NOMO-1 treated with DMSO at 0.1 percent for 48 hours (cell line): Measurements from ENCODE around the gene ZRANB1.

ENCODE experiments used
- DNase-seq: peaks from one replicate; lab custom pipeline; 2025; ENCODE audit not compliant: unreplicated experiment; lab: John Stamatoyannopoulos, UW

Gene ZRANB1

DNA sequence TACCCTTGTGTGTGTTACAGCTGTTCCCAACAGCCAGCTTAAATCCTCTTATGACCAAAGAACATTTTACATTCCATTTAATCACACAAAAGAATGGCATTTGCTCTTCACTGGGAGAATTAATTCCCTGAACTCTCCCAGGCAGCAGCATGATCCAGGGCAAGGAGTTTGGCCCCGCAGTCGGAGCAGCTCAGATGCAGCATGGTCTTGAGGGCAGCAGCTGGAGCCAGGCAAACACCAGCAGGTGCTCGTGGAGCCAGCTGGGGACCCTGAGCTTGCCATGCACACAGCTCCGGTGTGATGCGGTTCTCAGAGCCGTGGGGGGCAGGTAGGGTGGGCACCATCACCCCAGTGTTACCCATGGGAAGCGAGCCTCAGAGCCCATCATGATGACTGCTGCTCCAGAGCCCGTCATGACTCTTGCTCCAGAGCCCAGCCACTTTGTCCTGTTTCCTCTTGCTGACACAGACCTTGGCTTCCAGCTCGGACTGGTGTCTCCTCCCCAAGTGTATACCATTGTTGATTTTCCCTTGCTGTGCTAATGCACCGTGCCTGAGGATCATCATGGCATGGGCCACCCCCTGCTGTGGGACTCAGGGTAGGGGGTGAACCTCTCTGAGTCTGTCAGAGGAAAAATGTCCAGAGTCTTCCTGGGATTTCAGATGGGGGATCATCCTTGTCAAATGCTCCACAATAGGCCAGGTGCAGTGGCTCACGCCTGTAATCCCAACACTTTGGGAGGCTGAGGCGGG is 75.8 kb downstream of the ZRANB1 start:
- no peak for DNase-seq

DNA sequence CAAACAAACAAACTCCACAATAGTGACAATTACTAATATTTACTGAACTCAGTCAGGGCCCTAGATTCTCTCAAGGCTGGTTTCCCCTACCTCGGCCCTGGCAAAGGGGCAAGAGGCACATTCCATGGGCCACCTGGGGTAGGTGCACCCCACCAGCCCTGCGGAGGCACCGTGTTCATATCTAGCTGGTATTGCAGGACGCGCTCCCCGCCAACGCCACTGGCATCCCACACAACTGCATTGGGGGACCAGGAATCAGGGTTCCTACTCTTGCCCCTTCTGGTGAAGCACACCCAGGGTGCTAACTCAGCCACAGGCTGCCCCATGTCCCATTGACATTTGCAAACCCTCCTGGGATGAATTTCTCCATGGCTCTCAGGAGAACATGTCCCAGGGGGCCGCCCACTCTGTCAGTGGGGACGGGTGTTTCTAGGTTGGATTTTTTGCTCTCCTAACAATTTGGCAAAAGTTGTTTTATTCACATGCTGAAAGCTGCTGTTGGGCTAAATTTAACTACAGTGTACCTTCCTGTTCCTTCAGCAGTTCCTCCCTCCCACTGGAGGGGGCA is 76.7 kb downstream of the ZRANB1 start:
- peak; percentile 3 for DNase-seq

DNA sequence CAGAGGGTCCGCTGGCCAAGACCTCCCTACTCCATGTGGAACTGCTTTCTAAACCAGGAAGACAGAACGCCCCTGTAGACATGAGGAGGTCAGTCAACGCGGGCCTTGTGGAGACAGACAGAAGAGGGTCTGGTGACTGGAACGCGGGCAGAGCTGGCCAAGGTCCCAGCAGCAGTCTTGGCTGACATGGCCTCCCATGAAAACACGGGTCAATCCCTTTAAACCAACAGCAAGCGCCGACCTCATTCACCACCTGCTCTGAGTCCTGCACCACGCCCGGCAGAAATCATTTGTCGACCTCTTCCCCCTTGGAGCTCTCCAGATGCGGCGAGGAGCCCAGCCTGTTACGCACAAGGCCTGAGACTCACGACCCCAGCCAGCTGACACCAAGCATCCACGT is 78.5 kb downstream of the ZRANB1 start:
- no peak for DNase-seq

DNA sequence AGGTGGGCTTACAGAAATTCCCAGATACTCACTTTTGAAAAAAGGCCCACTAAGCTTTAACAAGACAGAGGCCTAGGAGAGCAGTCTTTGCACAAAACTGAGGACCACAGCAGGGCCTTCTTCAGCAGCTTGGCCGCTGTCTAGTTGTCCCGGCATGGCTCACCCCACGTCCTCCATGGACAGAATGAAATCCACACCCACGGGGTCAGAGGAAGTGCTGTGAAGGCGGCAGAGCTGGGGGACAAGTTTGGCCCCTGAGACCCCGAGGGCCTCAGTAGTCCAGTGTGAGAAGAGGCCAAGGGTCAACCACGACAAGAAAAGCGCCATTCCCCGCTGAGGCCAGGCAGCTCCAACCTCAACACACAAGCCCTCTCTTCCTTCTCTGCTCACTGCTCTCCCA is 78.9 kb downstream of the ZRANB1 start:
- DNase-seq = no peak

DNA sequence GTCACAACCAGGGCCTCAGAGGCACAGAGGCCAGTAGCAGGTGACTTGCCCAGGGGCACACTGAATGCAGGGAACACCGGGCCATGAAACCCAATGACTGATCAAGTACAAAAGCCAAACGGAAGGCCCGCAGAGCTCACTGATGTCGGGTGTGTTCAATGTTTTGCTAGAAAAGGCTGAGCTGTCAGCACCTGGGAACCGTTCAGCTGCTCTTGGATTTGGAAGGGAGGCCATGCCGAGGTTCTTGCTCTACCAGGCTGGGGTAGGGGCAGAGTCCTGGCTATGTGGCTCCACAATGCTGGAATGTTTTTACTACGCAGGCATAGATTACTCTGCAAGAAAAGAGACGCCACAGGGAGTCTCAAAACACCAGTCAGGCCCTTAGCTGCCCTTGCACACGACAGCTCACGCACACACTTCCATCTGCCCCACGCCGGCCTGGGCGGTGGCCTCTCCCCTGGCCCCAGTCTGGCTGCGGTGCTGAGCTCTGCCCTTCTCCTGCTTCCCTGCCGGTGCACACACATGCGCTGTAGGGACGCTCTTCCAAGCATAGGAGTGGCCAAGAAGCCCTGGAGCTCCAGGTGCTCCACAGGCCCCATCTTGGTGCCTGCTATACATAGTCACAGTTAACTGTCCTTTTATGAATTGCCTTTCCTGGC is 79.9 kb downstream of the ZRANB1 start:
- no peak for DNase-seq

DNA sequence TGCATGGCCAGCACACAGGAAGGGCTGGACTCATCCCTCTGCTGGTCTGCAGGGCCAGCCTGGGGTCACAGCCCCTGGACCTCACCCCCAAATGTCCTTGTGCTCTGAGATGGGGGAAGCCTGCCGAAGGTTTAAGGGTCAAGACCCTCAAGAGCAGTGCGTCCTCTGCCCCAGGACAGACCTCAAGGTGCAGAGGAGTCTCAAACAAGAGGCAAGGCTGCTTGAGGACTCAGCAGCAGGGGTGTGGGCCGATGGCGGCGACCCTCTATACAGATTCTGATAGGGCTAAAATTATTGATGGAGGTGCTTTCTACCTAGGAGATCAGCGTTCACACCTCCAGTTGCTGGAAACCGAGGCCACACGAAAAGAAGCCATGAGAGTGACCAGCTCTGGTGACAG is 80.7 kb downstream of the ZRANB1 start:
- no peak for DNase-seq

DNA sequence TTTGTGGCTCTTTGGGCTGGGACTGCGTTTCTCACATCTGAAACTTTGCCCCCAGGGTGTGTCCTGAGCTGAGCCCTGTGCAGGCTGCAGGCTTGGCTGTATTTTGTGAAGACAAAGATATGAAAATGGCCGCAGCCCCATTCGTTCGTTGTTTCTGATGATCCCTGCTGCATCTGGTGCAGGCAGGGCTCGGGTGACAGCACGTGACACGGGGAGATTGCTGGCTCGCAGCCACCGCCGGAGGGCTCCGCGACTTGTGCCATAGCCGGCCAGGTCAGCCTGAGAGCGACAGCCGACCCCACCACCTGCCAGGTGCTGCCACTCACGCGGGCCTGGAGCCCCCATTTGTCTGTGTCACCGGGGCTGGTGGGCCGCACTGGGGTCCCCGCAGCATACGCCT is 81.3 kb downstream of the ZRANB1 start:
- no peak for DNase-seq

DNA sequence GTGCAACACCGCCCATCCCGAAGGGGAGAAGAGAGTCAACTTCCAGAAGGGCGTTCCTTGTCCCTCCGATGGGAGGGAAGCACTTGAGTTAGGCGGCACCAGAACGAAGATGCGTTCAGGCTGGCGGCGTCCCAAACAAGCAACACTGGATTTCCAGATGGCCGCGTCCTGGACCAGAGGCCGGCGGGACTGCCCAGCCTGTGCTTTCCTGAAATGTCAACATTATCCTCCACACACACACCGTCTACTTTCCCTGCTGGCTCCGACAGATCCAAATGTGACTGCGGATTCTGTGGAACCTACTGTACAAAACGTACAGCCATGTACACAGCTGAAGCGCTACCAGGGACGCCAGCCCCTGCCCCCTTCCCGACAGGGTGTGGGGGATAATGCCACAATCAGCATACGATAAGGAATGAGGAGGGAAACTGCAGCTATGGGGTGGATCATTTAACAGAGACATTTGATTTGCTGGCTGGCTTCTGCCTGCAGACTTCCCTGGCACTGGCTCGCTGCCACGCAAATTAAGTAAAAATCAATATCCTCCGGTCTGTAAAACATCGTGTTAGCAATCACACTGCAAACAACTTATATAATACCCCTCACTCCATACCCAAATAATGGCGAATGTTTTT is 82.1 kb downstream of the ZRANB1 start:
- no peak for DNase-seq

DNA sequence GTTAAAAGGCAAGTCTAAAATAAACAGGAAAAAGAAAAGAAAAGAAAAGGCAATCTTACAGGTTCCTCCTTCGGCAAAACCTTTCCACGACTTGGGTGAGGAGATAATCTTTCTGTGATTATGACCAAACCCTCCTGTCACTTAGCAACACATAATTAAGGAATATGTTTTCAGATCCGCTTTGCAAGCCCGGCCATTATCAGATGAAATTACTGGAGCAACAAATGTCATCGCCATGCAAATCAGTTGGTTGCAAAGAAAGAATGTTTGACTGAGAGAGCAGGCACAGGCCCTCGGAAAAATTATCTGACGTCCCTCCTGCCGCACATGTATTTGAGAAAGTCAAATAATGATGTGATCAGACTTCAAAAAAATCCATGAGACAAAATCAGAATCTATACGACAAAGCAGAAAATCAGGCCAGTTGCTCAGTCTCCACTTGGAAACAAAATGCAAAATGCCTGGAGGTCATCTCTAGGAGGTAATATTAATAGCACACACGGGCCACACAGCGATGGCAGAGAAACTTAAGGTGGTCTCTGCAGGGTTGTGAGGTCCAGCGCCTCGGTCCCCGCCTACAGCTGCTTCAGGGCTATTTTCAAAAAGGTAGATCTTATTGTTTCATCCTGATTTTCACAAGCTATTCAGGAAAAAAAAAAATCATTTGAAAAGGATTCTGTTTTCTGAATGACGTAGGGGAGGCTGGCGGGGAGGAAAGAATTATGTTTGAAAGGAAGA is 82.7 kb downstream of the ZRANB1 start:
- no peak for DNase-seq

DNA sequence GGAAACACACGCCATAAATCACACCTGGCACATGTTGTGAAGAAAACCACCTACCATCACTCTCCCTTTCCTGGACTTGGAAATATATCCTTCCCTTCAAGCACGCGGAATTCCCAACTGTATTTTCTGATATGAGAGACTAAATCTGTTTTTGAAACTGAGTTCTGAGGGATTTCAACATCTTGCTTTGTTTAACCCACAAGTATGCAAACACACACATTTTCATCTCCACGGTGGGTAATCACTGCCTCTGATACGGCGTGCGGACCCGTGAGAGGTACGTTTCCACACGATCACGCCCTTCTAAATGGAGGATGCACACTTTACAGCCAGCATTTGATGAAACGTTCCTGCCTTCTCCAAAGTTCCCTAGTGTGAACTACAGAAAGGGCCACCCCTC is 83.4 kb downstream of the ZRANB1 start:
- DNase-seq = no peak

DNA sequence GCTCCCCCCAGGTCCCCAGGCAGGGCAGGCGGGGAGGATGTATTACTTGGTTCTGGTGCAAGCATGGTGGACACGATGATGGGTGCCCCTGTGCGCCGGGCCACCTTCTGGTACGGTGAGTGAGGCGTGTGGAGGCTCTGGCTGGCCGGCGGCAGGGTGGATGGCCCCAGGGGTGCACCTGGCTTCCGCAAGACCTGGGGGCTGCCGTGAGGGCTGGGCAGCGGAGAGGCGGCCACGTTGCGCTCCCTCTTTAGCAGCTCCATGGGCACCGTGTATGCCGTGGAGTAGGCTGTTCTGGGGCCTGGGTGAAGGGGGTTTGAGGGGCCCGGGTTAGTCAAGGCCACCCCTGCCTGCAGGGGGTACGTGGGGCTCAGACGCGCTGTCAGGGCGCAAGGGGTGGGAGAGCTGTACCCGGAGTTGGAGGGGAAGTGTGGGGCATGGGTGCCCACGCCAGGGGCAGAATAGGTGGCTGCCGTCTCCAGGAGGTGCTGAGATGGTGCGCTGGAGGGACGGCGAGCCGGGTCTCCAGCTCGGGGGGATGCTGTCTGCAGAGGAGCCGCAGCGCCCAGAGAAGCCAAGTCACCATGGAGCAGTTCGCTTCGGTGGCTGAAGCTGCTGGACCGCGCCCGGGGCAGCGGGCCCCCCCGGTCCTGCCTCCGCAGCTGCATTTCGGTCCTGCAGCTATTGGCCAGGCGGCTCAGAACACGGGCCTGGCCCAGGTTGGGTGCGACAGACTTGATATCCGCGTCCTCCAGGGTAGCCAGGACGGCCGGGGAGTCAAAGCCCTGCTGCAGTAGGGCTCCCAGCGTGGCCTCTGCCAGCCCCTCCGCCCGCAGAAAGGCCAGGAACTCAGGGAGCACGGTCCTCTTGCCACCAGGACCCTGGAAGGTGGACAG is 84.4 kb downstream of the ZRANB1 start:
- DNase-seq = no peak

DNA sequence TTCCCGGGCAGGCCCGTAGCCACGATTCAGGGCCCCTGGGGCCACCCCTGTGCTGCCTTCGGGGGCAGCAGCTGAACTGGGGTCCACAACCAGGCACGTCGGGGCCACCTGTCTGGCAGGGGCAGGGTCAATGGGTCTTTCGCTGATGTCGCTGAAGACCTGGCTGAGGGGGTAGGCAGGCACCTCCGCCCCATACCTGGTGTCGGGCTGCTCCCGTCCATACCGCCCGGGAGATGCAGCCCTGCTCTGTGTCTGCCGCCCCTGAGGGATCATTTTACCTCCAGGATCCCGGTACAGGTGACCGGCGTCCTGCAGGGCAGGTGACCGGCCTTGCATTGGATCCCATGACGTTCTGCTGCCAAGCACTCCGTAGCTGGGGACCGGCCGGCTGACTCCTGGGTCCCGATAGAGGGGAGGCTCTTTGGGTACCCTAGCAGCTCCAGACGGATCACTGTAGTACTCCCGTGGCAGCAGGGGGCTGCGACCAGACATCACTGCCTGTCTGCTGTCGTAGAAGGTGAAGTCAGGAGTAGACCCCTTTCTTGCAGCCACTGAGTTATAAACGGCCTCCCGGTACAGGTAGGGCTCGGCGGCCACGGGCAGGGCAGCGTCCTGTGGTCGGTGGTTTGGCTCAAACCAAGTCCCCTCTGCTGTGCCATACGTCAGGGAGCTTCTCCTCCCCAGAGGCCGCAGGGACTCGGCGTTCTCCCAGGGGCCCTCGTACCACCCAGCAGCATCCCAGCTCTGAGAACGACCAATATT is 85.2 kb downstream of the ZRANB1 start:
- DNase-seq = no peak

DNA sequence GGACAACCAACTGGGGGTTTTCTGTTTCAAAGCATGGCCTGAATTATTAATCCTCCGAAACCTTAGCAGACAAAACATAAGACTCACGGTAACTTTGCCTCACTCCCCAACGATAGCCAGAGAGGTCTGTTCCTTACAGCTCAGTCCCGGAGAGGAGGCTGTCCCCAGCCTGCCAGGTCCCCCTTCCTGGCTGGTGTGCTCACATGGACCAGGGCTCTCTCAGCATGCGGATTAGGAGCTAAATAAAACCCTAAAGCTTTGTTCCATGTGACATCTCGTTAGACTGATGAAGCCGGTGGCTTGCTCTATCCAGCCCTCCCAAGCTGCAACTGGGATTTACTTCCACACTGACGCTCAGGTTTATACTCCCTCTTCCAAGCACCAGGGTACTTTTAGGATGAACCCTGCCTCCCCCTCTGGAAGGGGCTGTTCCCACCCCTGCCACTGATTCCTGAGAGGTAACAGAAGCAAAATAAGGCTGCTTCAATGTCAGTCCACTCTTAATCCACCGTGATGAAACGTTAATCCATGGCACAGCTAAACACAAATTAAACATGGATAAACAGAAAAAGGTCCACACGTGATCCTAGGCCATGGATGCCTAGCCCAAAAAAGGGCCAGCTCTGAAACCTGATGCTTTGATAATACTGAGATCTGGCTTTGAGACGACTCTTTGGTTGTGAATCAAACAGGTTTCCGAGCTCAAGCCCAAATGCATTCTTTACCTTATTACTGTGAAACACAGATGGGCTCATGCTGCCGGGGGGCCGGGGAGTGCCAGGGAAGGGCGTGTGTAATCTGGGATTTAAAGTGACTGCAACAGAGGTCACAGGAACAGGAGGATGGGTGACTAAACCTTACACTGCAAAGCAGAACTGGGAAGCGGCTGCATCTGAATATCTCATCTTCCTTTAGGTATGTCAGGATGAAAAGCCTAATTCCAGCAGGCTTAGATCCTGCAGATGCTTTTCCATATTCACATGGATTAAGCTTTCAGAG is 86.2 kb downstream of the ZRANB1 start:
- DNase-seq = no peak

DNA sequence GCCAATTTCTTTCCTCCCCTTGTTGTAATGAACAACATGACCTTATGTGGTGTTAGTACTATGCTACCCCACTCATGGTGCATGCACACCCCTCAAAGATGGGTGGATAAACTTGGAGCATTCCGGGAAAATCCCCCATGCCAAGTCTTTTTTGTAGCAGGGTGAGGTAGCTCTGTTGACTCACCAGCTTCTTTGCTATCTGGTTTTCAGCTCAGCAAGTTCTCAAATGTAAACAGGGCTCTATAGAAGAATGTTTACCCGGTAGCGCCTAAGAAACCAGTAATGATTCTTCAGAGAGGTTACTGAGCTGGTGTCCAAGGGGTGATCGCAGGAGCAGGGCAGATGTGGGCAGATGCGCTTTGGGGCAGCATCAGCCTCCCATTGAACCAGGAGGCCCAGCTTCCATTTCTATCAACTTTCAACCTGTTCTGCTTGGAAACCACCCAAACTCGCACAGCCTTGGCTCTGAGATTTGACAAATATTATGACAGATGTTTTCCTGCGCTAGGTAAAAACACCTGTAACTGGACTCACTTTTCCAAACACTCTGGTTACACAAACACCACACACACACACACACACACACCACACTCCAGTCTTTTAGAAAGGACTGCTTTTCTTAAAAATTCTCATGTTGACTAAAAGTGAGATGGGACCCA is 87.8 kb downstream of the ZRANB1 start:
- no peak for DNase-seq

DNA sequence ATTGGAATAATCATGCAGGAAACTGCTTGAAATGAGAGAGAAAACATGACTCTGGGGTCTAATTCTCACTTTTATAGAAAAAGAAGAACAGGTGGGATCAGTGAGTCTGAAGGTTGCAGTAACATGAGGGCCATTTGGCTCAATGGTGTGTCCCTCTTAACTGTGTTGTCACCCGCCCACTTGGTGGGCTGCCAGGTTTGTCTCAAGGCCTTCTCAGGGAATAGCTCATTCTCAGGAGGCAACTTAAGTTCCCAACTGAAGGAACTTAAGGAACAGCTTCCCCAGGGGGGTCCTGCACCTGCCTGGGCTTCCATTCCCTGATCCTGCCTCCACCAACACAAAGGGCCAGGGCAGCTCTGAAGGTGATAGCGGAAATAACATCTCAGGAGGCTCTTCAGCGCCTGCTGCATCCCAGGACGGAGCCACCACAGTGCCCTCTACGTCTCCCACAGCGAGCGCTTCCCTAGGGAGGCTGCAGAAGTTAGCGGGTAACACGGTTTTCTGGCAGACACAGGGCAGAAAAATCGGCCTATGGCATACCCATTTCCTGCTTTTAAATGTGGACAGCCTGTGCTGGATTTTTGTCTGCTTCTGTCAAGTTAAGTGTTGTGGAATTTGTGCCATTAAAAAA is 88.8 kb downstream of the ZRANB1 start:
- no peak for DNase-seq

DNA sequence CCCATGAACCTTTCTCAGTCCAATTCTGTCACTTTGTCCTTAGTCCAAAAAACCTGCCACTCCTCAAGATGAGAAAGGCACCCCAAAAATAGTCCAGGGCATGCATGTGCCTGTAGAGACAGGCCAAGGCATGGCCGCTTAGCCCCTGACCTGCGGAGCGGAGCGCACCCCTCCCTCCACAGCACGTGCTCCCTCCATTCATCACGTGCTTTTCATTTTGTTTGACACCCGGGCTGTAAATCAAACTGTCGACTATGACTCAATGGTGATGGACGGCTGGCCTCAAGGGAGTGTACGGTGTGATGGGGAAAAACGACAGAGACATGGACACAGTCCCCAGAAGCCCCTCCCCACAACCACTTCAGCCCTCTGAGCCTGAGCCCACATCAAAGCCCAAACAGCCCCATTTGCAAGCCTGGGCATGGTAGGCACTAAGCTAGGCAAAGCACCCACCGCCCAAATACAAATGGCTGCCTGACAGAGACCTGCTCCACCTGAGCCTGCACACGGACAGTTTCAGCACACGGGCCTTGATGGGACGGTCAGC is 90.6 kb downstream of the ZRANB1 start:
- no peak for DNase-seq
